Ramos (cell line): Measurements from ENCODE around the gene ZFR2.
"Not testable (repeated sequence)": the region's sequence is repeated elsewhere in the genome, so short reads cannot be mapped to it uniquely, and the experiment has no call there.

Experiments used
- in situ Hi-C: fragments of 300-500 bp; cut with MboI; formaldehyde crosslinking; loops from one replicate; pipeline ENCODE4 v1.14.3; 2022; ENCODE audit warnings: low sequenced_read_pairs; ENCODE audit not compliant: unreplicated experiment

ZFR2 gene

GRCh38 chr19:3818466-3818865 lies 50.4 kb downstream of the ZFR2 start:
- in situ Hi-C loops = no loop called here

GRCh38 chr19:3817761-3818160 lies 51.1 kb downstream of the ZFR2 start:
- in situ Hi-C loops = no loop called here

GRCh38 chr19:3816566-3817218 lies 52.1 kb downstream of the ZFR2 start:
- in situ Hi-C loops = no loop called here

- in situ Hi-C loops = not testable (repeated sequence)
These were observed 52.7 kb downstream of the ZFR2 start for GRCh38 chr19:3816148-3816547.

GRCh38 chr19:3814648-3815047 lies 54.2 kb downstream of the ZFR2 start:
- in situ Hi-C loops = no loop called here

GRCh38 chr19:3813473-3814392 lies 55.1 kb downstream of the ZFR2 start:
- in situ Hi-C loops = no loop called here

GRCh38 chr19:3810708-3811355 lies 58.0 kb downstream of the ZFR2 start:
- in situ Hi-C loops = no loop called here

- in situ Hi-C loops = no loop called here
These were observed 58.7 kb downstream of the ZFR2 start for GRCh38 chr19:3809881-3810707.

GRCh38 chr19:3808420-3809143 lies 60.3 kb downstream of the ZFR2 start:
- in situ Hi-C loops = no loop called here

GRCh38 chr19:3807574-3808354 lies 61.1 kb downstream of the ZFR2 start:
- in situ Hi-C loops = no loop called here

GRCh38 chr19:3807131-3807480 lies 61.7 kb downstream of the ZFR2 start:
- in situ Hi-C loops = no loop called here

GRCh38 chr19:3805859-3806258 lies 63.0 kb downstream of the ZFR2 start:
- in situ Hi-C loops = no loop called here

- in situ Hi-C loops = no loop called here
These were observed 64.4 kb downstream of the ZFR2 start for GRCh38 chr19:3804429-3804828.

- in situ Hi-C loops = no loop called here
These were observed 64.9 kb downstream of the ZFR2 start for GRCh38 chr19:3803986-3804385.

GRCh38 chr19:3803114-3803888 lies 65.5 kb downstream of the ZFR2 start:
- in situ Hi-C loops = no loop called here

- in situ Hi-C loops = no loop called here
These were observed 67.3 kb downstream of the ZFR2 start for GRCh38 chr19:3801412-3802096.

GRCh38 chr19:3800996-3801395 lies 67.8 kb downstream of the ZFR2 start:
- in situ Hi-C loops = no loop called here

- in situ Hi-C loops = no loop called here
These were observed 70.7 kb downstream of the ZFR2 start for GRCh38 chr19:3798137-3798536.
